ENCODE results near the gene CDC5L. TPM values are rescaled to one million over a fixed set of nuclear protein-coding genes. Genes with fewer than 3 reads are reported as not detected.

The CDC5L gene
- total RNA-seq, 4 donors from 2014 or later = 17.8 to 24.7 (median 20.8) TPM

DNA sequence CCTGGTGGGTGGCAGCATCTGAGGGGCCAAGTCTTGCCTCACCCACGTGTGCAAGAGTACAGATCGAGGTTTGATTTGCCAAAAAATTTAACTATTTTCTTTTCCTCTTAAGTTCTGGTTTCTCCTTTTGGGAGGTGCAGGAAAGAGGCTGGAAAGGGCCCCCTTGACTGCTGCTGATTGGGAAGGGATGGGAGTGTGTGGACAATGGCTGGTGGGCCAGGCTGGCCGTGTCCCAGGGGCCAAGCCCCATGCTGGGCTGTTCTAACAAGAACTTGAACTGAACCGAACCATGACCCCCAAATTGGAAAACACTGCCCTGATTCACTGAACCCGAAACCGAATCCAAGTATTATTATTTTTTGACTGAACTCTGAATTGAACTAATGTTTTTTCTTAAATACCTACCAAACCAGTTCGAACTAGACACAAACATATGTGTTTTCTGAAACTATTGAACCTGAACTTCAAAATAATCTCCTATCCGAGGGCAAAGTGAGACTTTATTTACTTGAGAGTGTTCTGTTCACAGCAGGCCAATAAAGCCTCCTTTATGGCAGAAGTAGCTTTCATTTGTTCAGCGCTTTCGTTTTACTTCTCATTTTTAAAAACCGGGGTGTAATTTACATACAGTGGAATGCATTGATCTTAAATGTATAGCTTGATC, 91.2 kb downstream of the CDC5L start:
- H3K4me3 ChIP-seq (replicated peaks in 1 of 3) = no peak overlapping the region
- H3K4me1 ChIP-seq = peaks cover 18 to 39% of the 10 kb centered on the region in 2 donors
- intact Hi-C loops (cut with DNase I) = loop anchor here (10.0 kb wide), 2 partner anchors 176 to 1236 kb away; no protein-coding TSS in a partner anchor
- 54 to 55% methylated on average over 11 of the region's 11 CpGs for WGBS, 2 donors
- no peaks in the 10 kb centered on the region for H3K36me3 ChIP-seq
- no peaks in the 10 kb centered on the region for H3K27me3 ChIP-seq
- peak overlapping the region; percentile 47 to 73 (median 70) for H3K27ac ChIP-seq
- peak; percentile 27 to 41 for DNase-seq
- TF ChIP-seq, protein P1, sequence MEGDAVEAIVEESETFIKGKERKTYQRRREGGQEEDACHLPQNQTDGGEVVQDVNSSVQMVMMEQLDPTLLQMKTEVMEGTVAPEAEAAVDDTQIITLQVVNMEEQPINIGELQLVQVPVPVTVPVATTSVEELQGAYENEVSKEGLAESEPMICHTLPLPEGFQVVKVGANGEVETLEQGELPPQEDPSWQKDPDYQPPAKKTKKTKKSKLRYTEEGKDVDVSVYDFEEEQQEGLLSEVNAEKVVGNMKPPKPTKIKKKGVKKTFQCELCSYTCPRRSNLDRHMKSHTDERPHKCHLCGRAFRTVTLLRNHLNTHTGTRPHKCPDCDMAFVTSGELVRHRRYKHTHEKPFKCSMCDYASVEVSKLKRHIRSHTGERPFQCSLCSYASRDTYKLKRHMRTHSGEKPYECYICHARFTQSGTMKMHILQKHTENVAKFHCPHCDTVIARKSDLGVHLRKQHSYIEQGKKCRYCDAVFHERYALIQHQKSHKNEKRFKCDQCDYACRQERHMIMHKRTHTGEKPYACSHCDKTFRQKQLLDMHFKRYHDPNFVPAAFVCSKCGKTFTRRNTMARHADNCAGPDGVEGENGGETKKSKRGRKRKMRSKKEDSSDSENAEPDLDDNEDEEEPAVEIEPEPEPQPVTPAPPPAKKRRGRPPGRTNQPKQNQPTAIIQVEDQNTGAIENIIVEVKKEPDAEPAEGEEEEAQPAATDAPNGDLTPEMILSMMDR (IDR thresholded peaks at IDR 0.05) = no peak
- TF ChIP-seq POLR2A (IDR thresholded peaks at IDR 0.05) = no peak
- H3K9me3 ChIP-seq = no peaks in the 10 kb centered on the region

DNA sequence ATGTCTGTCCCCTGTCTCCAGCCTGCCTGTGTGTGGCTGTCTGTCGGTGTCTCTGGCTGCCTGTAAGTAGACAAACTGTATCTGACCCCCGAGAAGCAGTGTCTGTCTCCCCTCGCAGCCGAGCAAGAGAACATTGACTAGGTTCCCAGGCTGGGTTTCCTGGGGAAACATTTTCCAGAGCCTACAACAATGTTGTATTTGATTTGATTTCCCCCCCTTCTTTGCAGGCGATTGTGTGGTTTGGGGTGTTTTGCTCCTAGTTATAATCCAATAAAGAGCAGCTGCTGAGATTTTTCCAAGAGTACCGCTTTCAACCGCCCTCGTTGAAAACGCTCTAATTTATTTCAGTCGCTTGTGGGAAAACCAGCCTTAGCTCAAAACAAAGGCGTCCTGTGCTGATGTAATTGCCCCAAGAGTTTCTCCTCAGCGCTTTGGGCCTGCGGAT, 92.6 kb downstream of the CDC5L start:
- 74 to 85% methylated on average over 13 of the region's 13 CpGs for WGBS, 2 donors
- H3K27me3 ChIP-seq = no peaks in the 10 kb centered on the region
- DNase-seq = no peak
- peak overlapping the region in 1 of 3 donors; percentile 70 for H3K27ac ChIP-seq
- no peak overlapping the region for H3K4me3 ChIP-seq (replicated peaks in 1 of 3)
- no peaks in the 10 kb centered on the region for H3K36me3 ChIP-seq
- H3K4me1 ChIP-seq = peaks cover 18 to 39% of the 10 kb centered on the region in 2 donors
- TF ChIP-seq POLR2A (IDR thresholded peaks at IDR 0.05) = no peak
- TF ChIP-seq, protein P1 (IDR thresholded peaks at IDR 0.05) = no peak
- intact Hi-C loops (cut with DNase I) = no loop called here
- no peaks in the 10 kb centered on the region for H3K9me3 ChIP-seq

DNA sequence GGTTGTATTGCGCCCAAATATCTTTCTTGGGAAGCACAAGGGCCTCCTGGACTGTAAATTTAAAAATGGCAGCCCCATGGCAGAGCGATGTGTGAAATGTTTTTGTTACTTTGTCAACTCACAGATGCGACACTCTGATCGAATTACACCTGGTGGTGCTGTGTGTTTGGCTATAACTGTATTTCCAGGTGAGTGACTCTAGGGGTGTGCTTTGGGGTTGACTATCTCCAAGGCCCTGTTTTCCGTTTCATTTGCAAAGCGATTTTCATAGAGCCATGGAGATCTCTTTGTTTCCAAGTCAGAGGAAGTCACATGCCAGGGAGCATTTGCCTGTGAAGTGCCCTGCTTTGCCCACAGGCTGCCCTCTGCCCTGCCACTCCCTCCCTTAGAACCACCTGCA, 93.5 kb downstream of the CDC5L start:
- intact Hi-C loops (cut with DNase I) = no loop called here
- H3K9me3 ChIP-seq = no peaks in the 10 kb centered on the region
- H3K27ac ChIP-seq = no peak overlapping the region
- peaks cover 15 to 32% of the 10 kb centered on the region in 2 donors for H3K4me1 ChIP-seq
- H3K4me3 ChIP-seq (replicated peaks in 1 of 3) = no peak overlapping the region
- no peaks in the 10 kb centered on the region for H3K36me3 ChIP-seq
- WGBS, 2 donors = 92 to 97% methylated on average over 6 of the region's 6 CpGs
- H3K27me3 ChIP-seq = no peaks in the 10 kb centered on the region
- DNase-seq = no peak
- TF ChIP-seq, protein P1 (IDR thresholded peaks at IDR 0.05) = no peak
- no peak for TF ChIP-seq POLR2A (IDR thresholded peaks at IDR 0.05)

DNA sequence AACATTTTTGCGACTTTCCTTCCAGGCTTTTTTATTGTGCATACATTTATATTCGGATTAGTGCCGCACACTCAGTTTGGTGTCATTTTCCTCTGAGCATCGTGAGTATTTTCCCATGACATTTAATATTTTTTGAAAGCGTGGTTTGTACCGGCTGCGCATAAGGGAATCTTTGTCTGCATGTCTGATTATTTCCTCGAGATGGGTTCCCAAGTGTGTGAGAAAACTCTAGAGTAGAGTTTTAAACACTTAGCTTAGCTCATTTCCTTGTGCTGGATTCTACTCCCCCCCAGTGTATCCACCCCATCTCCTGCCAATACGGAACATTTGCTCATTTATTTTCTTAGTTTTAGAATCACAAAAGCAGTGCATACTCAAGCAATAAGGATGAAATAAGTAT, 94.3 kb downstream of the CDC5L start:
- 81 to 90% methylated on average over 9 of the region's 9 CpGs for WGBS, 2 donors
- peaks cover 14 to 26% of the 10 kb centered on the region in 2 donors for H3K4me1 ChIP-seq
- no peak for DNase-seq
- H3K27ac ChIP-seq = no peak overlapping the region
- H3K4me3 ChIP-seq (replicated peaks in 1 of 3) = no peak overlapping the region
- H3K27me3 ChIP-seq = no peaks in the 10 kb centered on the region
- H3K36me3 ChIP-seq = no peaks in the 10 kb centered on the region
- H3K9me3 ChIP-seq = no peaks in the 10 kb centered on the region
- intact Hi-C loops (cut with DNase I) = no loop called here
- TF ChIP-seq, protein P1 (IDR thresholded peaks at IDR 0.05) = no peak
- TF ChIP-seq POLR2A (IDR thresholded peaks at IDR 0.05) = no peak

DNA sequence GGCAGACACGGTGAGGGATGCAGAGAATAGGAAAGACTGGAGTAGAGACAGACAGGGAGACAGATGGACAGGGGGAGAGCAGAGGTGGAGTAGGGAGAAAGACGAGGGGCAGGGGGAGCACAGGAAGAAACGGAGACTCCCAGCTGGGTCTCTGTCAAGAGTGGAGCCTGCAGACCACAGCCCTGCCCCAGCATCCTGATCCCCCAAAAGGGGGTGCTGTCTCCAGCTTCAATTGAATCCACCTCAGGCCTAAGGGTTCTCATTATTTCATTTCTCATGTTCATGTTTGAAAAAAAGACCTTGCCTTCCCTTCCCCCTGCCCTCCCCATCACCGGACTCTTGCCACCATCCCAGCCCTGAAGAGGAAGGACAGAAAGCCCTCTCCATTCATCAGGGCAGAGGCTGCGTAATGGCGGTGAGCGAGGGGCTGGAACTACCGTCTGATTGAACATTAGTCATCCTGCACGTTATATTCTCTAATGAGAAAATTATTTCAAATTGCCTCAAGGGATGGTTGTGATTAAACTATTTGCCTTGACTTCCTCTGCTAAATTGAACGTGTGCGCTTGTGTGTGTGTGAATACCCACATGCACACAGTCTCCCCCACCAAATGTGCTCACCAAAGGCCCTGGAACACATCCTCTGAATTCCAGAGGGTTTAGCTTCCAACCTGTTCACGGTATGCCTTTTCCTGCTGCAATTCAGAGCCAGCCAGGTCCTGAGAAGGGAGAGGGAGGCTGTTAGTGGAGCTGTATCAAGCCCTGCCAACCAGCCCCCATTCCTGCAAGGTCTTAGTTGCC, 98.3 kb downstream of the CDC5L start:
- TF ChIP-seq, protein P1 (IDR thresholded peaks at IDR 0.05) = no peak
- Histone ChIP-seq H3K36me3 (no peaks in the 10 kb centered on the region), H3K4me1 (peaks cover 10 to 21% of the 10 kb centered on the region in 2 donors), H3K4me3 (replicated peaks in 1 of 3) (no peak overlapping the region), H3K27ac (no peak overlapping the region), H3K9me3 (no peaks in the 10 kb centered on the region), H3K27me3 (no peaks in the 10 kb centered on the region)
- intact Hi-C loops (cut with DNase I) = no loop called here
- WGBS, 2 donors = 84 to 85% methylated on average over 12 of the region's 12 CpGs
- DNase-seq = no peak

All from thyroid gland (tissue), 4 donors.